Astrocyte of the spinal cord (primary cell): Measurements from ENCODE around the gene PRMT2.
"Not testable (repeated sequence)": the region's sequence is repeated elsewhere in the genome, so short reads cannot be mapped to it uniquely, and the experiment has no call there.

Experiments used
- DNase-seq: peaks from one replicate; pipeline ENCODE4 v3.0.0; 2011; ENCODE audit warnings: low read depth, low spot score
- H3K4me3 ChIP-seq: 2 replicates; pipeline ENCODE4 v1.5.1; 2011; ENCODE audit warnings: low read depth, mild to moderate bottlenecking, low read length, moderate library complexity
- in situ Hi-C: cut with HindIII; loops from 2 replicates; pipeline ENCODE4 v1.10.0; 2017; ENCODE audit warnings: low sequenced_read_pairs
- TF ChIP-seq, protein P1 (sequence below): IDR thresholded peaks from 2 replicates; pipeline ENCODE4 v1.5.1; 2012; ENCODE audit warnings: low read depth, mild to moderate bottlenecking, low read length, inconsistent platforms

The PRMT2 gene

DNA sequence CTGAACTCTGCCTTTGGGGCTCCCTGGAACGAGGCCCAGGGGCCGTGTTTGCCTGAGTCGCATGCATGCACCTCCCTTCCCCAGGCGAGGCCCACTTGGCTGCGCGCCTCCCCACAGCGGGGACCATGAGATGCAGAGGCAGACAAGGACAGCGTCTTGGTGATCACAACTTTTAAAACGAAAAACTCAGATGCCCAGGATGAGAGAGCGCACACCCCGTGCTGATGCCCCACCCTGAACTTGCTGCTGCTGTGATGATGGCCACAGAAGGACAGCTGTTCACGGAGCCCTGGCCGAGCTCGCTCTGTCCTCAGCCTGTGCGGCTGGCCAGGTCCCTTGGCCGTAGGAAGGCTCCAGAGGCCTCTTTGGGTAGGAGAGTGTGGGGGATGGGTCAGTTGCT is 11.4 kb upstream of the PRMT2 start:
- no peak overlapping the region for H3K4me3 ChIP-seq
- TF ChIP-seq, protein P1, sequence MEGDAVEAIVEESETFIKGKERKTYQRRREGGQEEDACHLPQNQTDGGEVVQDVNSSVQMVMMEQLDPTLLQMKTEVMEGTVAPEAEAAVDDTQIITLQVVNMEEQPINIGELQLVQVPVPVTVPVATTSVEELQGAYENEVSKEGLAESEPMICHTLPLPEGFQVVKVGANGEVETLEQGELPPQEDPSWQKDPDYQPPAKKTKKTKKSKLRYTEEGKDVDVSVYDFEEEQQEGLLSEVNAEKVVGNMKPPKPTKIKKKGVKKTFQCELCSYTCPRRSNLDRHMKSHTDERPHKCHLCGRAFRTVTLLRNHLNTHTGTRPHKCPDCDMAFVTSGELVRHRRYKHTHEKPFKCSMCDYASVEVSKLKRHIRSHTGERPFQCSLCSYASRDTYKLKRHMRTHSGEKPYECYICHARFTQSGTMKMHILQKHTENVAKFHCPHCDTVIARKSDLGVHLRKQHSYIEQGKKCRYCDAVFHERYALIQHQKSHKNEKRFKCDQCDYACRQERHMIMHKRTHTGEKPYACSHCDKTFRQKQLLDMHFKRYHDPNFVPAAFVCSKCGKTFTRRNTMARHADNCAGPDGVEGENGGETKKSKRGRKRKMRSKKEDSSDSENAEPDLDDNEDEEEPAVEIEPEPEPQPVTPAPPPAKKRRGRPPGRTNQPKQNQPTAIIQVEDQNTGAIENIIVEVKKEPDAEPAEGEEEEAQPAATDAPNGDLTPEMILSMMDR, result no peak
- no peak for DNase-seq
- in situ Hi-C loops, result no loop called here

DNA sequence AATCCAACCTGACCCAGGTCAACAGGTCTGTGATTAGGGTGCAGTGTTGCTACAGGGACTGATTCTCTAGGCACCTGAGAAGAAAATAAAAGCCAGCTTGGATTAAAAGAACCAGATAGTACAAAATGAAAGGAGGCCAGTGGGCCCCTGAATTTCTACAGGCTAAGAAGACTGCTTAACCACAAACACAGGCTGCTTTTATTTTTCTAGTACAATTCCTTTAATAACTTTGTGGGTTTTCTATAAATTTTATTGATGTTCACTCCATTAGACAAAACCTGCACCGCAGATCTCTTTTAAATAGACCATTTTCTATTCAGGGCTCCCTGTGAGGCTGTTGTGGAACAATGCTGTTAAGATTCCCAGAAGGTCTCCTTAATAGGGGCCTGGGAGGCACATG is 9.7 kb upstream of the PRMT2 start:
- H3K4me3 ChIP-seq, result no peak overlapping the region
- TF ChIP-seq, protein P1, result no peak
- no peak for DNase-seq
- in situ Hi-C loops, result no loop called here

DNA sequence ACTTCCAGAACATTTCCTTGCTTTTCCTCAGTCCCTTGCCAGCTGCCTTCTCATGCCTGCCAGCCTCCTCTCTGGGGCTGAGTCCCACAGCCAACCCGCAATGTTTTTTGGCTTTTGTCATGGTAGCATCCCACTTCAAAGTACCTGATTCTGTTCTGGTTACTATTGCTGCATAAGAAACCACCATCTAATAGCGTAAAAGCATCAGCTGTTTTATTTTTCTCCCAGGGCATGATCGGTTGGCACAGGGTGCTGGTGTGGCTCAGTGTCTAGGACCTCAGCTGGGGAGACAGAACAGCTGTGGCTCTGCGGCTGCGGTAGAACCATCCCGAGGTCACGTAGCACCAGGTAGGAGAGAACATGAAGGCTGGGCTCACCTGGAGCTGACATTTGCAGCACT is 8.9 kb upstream of the PRMT2 start:
- TF ChIP-seq, protein P1, result no peak
- in situ Hi-C loops, result no loop called here
- no peak for DNase-seq
- no peak overlapping the region for H3K4me3 ChIP-seq

DNA sequence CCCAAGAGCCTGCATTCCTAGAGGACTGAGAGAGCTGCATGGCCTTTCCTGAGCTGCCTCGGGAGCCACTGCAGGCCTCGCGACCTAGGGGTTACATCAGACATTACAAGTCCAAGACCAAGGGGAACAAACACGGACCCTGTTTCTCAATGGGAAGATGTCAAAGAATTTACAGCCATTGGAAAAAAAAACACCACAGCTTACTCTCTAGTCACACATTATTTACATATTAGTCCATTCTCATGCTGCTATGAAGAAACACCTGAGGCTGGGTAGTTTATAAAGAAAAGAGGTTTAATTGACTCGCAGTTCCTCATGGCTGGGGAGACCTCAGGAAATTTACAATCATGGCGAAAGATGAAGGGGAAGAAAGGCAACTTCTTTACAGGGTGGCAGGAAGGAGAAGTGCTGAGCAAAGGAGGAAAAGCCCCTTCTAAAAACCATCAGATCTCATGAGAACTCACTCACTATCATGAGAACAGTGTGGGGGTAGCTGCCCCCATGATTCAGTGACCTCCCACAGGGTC is 8.4 kb upstream of the PRMT2 start:
- DNase-seq, result no peak
- in situ Hi-C loops, result no loop called here
- H3K4me3 ChIP-seq, result no peak overlapping the region
- TF ChIP-seq, protein P1, result no peak

DNA sequence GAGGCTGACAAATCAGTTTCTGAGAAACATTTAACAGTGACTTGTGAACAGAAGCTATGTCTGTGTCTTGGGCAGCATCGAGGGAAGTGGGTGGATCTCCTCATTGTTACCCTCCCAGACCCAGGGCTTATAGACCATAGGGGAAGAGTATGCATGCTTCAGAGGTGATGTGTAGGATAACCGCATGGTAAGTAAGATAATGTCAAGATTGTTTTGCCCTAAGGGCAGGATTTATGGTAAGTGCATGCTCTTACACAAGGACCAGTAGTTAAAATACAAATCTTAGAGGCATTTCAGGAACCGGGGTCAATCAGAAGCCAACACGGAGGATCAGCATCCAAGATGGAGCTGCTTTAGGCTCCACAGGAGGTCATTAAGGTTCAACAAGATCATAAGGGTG is 7.7 kb upstream of the PRMT2 start:
- TF ChIP-seq, protein P1, result no peak
- in situ Hi-C loops, result no loop called here
- DNase-seq, result no peak
- H3K4me3 ChIP-seq, result no peak overlapping the region

DNA sequence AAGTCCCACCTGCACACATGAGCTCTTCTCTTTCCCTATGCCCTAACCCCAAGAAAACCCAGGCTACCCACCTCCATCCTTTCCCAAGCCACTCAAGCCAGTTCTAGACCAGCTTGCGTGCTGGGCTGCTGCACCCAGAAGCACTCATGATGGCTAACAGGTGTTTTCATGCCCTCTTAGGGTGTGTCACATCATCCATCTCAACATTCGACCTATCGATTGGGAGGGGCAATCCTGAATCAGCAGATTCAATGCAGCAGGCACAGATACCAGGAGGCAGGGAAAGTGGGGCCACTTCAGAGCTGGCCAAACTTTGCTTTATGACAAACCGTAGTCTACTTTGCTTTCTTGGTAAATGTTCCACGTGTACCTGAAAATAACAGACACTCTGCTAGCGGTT is 6.6 kb upstream of the PRMT2 start:
- no peak overlapping the region for H3K4me3 ChIP-seq
- in situ Hi-C loops, result no loop called here
- DNase-seq, result no peak
- TF ChIP-seq, protein P1, result no peak

DNA sequence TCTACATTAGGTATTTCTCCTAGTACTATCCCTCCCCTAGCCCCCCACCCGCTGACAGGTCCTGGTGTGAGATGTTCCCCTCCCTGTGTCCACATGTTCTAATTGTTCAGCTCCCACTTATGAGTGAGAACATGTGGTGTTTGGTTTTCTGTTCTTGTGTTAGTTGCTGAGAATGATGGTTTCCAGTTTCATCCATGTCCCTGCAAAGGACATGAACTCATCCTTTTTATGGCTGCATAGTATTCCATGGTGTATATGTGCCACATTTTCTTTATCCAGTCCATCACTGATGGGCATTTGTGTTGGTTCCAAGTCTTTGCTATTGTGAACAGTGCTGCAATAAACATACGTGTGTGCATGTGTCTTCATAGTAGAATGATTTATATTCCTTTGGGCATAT is 4.6 kb upstream of the PRMT2 start:
- H3K4me3 ChIP-seq, DNase-seq, in situ Hi-C loops: not testable (repeated sequence)
